Activated effector memory CD4-positive, alpha-beta T cell treated with Interleukin-2 at 50 U/mL for 16 hours (primary cell): ENCODE results near the gene C4B.
"Not testable (repeated sequence)": the region's sequence is repeated elsewhere in the genome, so short reads cannot be mapped to it uniquely, and the experiment has no call there.

Experiments used
- DNase-seq: peaks from one replicate; pipeline ENCODE4 v3.0.0-alpha.2; 2020

The C4B gene

DNA sequence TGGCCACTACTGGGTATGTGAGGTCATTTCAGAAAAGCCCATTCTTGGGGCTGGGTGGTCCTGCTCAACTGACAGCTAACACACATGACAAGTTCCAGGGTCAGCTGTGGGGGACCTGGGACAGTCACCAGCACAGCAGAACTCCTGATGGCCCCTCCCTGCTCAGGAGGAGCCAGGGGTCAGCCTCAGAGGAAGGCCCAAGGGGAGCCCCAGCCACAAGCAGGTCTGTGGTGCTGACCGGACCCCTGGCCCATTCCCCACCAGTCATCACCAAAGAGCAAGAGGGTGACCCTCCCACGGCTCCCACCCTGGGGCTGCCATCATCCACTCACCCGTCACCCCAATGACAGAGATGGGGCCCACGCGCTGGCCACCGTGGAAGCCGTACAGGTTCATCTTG, 41.7 kb downstream of the C4B start:
- DNase-seq: no peak

GRCh38 chr6:32057966-32058365, 43.4 kb downstream of the C4B start:
- no peak for DNase-seq

GRCh38 chr6:32058511-32058963, 43.9 kb downstream of the C4B start:
- DNase-seq: no peak

DNA sequence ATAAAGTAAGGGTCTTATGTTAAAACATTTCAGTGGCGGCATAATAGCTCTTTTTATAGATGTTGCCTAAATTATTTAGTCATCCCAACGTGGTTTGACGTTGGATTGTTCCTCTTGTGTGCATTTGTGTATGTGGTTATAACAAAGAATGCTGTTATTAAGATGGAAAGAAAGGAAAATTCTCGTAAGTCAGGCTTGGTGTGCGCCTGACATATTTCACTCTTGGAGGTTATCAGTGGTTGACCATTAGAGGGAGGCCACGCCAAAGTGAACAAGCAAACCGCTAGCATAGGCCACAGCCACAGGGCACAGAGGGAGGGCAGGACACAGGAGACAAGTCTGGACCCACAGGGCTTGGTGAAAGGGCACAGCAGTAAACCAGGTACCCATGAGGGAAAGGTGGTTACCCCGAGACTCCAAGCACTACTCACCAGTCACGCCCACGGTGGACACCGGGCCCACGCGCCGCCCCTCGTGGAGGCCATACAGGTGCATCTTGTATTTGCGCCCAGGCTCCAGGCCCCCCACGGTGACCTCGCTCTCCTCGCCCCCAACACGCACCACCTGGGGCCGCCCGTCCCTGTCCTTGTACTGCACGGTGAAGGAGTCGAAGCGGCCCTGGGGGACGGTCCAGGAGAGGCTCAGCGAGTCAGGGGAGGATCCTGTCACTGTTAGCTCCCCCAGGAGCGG, 46.5 kb downstream of the C4B start:
- DNase-seq: no peak

- no peak for DNase-seq
Measured at GRCh38 chr6:32064706-32065105, 50.1 kb downstream of the C4B start.

DNA sequence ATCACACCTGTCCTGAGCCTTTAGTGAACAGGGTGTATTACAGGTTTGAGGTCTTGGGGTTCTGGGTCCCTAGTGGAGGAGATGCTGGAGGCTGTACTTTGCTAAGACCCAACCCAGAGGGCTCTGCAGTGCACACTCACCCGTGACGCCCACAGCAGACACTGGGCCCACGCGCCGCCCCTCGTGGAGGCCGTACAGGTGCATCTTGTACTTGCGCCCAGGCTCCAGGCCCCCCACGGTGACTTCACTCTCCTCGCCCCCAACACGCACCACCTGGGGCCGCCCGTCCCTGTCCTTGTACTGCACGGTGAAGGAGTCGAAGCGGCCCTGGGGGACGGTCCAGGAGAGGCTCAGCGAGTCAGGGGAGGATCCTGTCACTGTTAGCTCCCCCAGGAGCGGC, 52.9 kb downstream of the C4B start:
- not testable (repeated sequence) for DNase-seq

DNA sequence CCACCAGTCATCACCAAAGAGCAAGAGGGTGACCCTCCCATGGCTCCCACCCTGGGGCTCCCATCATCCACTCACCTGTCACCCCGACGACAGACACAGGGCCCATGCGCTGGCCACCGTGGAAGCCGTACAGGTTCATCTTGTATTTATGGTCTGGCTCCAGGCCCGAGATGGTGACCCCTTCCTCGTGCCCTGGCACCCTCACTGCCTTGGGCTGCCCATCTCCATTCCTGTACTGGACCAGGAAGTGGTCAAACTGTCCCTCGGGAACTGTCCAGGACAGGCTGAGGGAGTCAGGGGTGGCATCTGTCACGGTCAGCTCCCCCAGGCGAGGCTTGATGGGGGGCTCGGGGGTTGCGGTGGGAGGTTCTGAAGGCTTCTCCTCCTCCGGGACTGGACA, 53.7 kb downstream of the C4B start:
- not testable (repeated sequence) for DNase-seq

- DNase-seq: no peak
Measured at GRCh38 chr6:32068867-32069266, 54.3 kb downstream of the C4B start.

DNA sequence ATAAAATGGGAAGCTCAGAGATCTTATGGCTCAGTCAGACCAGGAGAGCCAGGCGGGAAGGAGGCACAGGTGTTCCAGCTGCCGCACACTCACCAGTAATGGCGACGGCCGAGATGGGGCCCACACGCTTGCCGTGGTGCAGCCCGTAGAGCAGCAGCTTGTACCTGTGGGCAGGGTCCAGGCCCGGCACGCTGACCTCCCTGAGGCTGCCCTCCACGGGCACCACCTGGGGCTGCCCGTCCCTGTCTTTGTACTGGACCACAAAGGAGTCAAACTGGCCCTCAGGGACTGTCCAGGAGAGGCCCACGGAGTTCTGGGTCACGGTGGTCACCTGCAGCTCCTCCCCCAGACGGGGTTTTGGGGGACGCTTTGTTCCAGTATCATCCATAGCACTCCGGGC, 54.9 kb downstream of the C4B start:
- no peak for DNase-seq

GRCh38 chr6:32069878-32070515, 55.4 kb downstream of the C4B start:
- no peak for DNase-seq

- no peak for DNase-seq
Measured at GRCh38 chr6:32070814-32071543, 56.4 kb downstream of the C4B start.

DNA sequence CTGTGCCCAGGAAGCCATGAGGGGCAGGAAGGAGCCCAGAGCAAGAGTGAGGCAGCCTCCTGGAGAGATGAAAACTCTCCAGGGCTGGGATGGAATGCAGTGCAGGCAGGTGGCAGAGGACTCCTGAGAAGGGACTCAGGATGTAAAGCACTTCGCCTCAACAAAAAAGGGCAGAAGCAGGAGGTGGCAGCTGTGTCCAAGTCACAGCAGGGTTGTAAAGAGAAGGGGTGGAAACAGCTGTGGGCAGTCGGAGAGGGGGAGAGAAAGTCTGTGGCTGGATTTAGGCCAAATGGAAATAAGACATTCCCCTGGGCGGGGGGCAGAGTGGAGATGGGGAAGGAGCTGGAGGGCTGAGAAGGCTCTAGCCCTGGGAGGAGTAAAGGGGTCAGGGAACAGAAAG, 58.5 kb downstream of the C4B start:
- DNase-seq: no peak

DNA sequence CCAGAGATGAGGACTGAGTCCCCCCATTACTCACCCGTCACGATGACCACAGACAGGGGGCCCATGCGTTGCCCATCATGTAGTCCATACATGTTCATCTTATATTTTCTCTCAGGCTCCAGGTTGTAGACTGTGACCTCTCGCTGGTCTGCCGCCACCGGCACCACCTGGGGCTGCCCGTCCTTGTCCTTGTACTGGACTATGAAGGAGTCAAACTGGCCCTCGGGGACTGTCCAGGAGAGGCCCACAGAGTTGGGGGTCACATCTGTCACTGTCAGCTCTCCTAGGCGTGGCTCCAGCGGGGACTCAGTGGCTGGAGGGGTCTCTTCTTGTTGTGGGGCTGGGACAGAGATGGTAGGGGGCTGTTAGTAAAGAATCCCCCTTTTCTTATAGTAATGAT, 59.0 kb downstream of the C4B start:
- DNase-seq: no peak

- DNase-seq: no peak
Measured at GRCh38 chr6:32074996-32075532, 60.5 kb downstream of the C4B start.

DNA sequence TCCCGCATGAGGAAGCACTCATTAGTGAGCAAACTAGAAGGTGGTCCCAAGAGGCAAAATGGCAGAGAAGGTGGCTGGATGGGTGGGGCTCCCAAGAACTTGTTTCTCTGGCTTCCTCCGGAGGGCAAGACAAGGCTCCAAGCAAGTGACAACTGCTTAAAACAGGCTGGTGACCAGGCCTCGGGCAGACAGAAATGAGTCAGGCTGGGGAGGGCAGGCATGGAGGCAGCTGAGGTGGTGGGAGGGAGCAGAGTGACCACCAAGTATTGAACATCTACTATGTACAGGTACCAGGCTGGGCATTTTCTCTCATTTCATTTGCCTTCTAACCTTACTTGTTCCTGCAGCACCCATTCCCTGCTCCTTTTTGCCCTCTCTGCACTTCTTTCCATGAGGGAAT, 61.2 kb downstream of the C4B start:
- no peak for DNase-seq

GRCh38 chr6:32076321-32076809, 61.8 kb downstream of the C4B start:
- DNase-seq: no peak

GRCh38 chr6:32079566-32080290, 65.1 kb downstream of the C4B start:
- DNase-seq: no peak

DNA sequence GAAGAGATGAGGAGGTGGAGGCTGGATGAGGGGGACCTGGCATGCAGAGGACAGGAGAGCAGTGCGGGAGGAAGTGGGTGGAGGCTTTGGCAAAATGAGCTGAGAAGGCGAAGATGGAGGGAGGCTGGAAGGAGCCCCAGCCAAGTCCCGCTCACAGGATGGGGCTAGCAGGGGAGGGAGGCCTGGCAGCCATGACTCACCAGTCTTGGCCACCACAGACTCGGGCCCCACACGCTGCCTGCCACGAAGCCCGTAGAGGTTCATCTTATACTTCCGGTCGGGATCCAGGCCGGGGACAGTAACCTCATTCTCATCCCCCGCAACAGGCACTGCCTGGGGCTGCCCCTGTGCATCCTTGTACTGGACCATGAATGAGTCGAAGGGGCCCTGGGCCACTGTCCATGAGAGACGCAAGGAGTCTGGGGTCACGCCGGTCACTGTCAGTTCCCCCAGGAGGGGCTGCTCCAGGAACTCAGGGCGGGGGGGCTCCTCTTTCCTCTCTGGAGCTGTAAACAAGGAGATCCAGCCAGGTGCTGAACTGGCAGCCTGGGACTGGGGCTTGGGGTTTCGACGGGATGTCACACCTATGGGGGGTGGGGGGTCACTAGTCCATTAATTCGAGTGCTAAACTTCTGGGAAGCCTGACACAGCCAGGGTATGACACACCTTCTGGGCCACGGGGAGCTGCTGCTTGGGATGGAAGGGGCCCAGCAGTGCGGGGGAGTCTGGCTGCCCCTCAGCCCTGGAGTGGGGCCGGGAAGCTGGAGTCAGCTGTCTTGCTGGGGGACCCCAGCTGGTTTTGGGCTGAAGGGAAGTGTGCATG, 66.8 kb downstream of the C4B start:
- no peak for DNase-seq

- DNase-seq: no peak
Measured at GRCh38 chr6:32082478-32082877, 67.9 kb downstream of the C4B start.

- DNase-seq: no peak
Measured at GRCh38 chr6:32082935-32083334, 68.3 kb downstream of the C4B start.

DNA sequence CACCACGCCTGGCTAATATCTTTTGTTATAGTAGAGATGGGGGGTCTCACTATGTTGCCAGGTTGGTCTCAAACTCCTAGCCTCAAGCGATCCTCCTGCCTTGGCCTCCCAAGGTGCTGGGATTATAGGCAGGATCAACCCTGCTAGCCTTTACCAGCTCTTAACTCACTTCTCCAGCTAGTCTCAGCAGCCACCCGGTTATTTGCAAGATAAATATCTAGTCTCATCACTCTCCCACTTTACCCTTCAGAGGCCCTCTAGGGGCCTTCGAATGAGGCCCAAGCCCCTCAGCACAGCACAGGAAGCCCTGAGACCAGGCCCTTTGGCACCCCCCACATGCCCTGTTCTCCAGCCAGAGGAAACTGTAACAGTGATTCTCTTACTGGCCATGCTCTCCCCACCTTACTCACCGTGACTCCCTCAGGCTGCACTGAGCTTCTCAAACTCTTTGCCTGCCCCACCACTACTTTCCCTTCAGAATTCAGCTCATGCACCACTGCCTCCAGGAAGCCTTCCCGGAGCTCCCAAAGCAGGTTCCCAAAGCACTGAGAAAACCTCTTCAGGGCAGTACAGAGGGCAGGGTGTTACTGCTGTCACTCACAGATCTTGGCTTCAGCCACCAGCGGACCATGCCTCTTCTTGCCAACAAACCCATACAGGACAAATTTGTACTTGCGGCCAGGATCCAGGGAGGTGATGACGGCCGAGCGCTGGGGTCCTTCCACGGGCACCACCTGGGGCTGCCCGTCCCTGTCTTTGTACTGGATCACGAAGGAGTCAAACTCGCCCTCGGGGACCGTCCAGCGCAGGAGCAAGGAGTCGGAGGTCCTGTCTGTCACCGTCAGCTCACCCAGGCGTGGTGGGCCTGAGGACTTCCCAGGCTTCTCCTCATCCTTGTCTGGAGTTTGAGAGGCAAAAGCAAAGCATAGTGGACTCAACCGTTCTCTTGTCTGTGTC, 69.5 kb downstream of the C4B start:
- DNase-seq: no peak
